Peyer's patch (tissue), 4 donors: ENCODE measurements around the gene PDPN. TPM values are rescaled to one million over a fixed set of nuclear protein-coding genes. Genes with fewer than 3 reads are reported as not detected.
A peak's percentile ranks its signal among the peaks of the same experiment; 100 is the strongest.

Experiments
- DNase-seq, 3 donors: peaks; one replicate each; pipeline ENCODE4 v3.0.0-alpha.2; 2017 to 2019
- H3K27ac ChIP-seq, 4 donors: fragments of 200-600 bp; sonication (generic); one replicate each; pipeline ENCODE4 v1.5.1; 2016 to 2019
- H3K27me3 ChIP-seq, 2 donors: fragments of 200-600 bp; sonication (generic); one replicate each; pipeline ENCODE4 v1.5.1; 2019
- H3K36me3 ChIP-seq, 3 donors: fragments of 200-600 bp; sonication (generic); one replicate each; pipeline ENCODE4 v1.5.1; 2016 to 2019
- H3K4me1 ChIP-seq, 4 donors: fragments of 200-600 bp; sonication (generic); one replicate each; pipeline ENCODE4 v1.5.1; 2016 to 2019
- H3K4me3 ChIP-seq, 4 donors: fragments of 200-600 bp; sonication (generic); 1 replicate in 3 of 4; 2 replicates in 1 of 4; pipeline ENCODE4 v1.5.1; 2016 to 2019; ENCODE audit warnings: mild to moderate bottlenecking in 1 of 4
- H3K9me3 ChIP-seq, 4 donors: fragments of 200-600 bp; sonication (generic); one replicate each; pipeline ENCODE4 v1.5.1; 2016 to 2019; ENCODE audit warnings: mild to moderate bottlenecking in 1 of 4
- CTCF ChIP-seq, 6 experiments: fragments of 450-650 bp in 4 of 6; fragments of 200-600 bp in 2 of 6; sonication (generic) in 1 of 6; IDR thresholded peaks; one replicate each; pipeline ENCODE4 v1.5.1; 2017 to 2019; ENCODE audit warnings: antibody characterized with exemption in 6 of 6, mild to moderate bottlenecking in 3 of 6, moderate library complexity in 1 of 6
- POLR2A ChIP-seq, 2 donors: fragments of 450-650 bp; IDR thresholded peaks; one replicate each; pipeline ENCODE4 v1.5.1; 2017; ENCODE audit warnings: antibody characterized with exemption in 2 of 2, mild to moderate bottlenecking in 2 of 2, moderate library complexity in 2 of 2
- total RNA-seq, 4 donors: library from RNA; depleted of rRNA; stranded (reverse); fragments of >200 nt; gene quantifications; one replicate each; pipeline ENCODE4 v1.1.0, GENCODE V29; 2016

PDPN gene
- total RNA-seq = 10 to 100 TPM in 2 of 4 donors, 1 to 10 TPM in 2; 2.4 to 44.6 (median 9.6) TPM

- Histone ChIP-seq H3K9me3 (no peaks in the 10 kb centered on the region), H3K27ac (peak within 1 kb of the TSS; percentile 55 to 78 (median 62)), H3K27me3 (peaks cover 0 to 14% of the 10 kb centered on the region in 2 donors), H3K36me3 (no peaks in the 10 kb centered on the region), H3K4me1 (no peaks in the 10 kb centered on the region), H3K4me3 (peak within 1 kb of the TSS; percentile 18 to 49 (median 33))
- no peak for TF ChIP-seq POLR2A (IDR thresholded peaks at IDR 0.05)
- no peak for TF ChIP-seq CTCF (IDR thresholded peaks at IDR 0.05)
- DNase-seq = peak in 2 of 3 donors; percentile 51
These were observed at the start of gene PDPN for GRCh38 chr1:13583595-13583965. TSS of gene PDPN (plus strand) at chr1:13583832. CDS start at chr1:13584034, 202 bp downstream.

GRCh38 chr1:13535227-13535626, 48.4 kb upstream of the PDPN start:
- no peak overlapping the region for H3K4me3 ChIP-seq
- no peak for TF ChIP-seq CTCF (IDR thresholded peaks at IDR 0.05)
- no peak for TF ChIP-seq POLR2A (IDR thresholded peaks at IDR 0.05)
- no peaks in the 10 kb centered on the region for H3K4me1 ChIP-seq
- no peak for DNase-seq
- no peaks in the 10 kb centered on the region for H3K9me3 ChIP-seq
- H3K36me3 ChIP-seq = no peaks in the 10 kb centered on the region
- H3K27ac ChIP-seq = no peak overlapping the region
- no peaks in the 10 kb centered on the region for H3K27me3 ChIP-seq

GRCh38 chr1:13536571-13536970, 47.1 kb upstream of the PDPN start:
- TF ChIP-seq POLR2A (IDR thresholded peaks at IDR 0.05) (no peak), CTCF (IDR thresholded peaks at IDR 0.05) (no peak)
- H3K4me1 ChIP-seq = no peaks in the 10 kb centered on the region
- H3K27ac ChIP-seq = no peak overlapping the region
- H3K27me3 ChIP-seq = no peaks in the 10 kb centered on the region
- no peaks in the 10 kb centered on the region for H3K9me3 ChIP-seq
- no peak for DNase-seq
- no peaks in the 10 kb centered on the region for H3K36me3 ChIP-seq
- H3K4me3 ChIP-seq = no peak overlapping the region

GRCh38 chr1:13538832-13539231, 44.8 kb upstream of the PDPN start:
- no peak overlapping the region for H3K4me3 ChIP-seq
- no peak for TF ChIP-seq POLR2A (IDR thresholded peaks at IDR 0.05)
- TF ChIP-seq CTCF (IDR thresholded peaks at IDR 0.05) = no peak
- H3K27me3 ChIP-seq = no peaks in the 10 kb centered on the region
- no peak for DNase-seq
- H3K9me3 ChIP-seq = no peaks in the 10 kb centered on the region
- H3K4me1 ChIP-seq = no peaks in the 10 kb centered on the region
- H3K27ac ChIP-seq = no peak overlapping the region
- H3K36me3 ChIP-seq = no peaks in the 10 kb centered on the region

GRCh38 chr1:13539683-13540082, 43.9 kb upstream of the PDPN start:
- H3K4me3 ChIP-seq = no peak overlapping the region
- TF ChIP-seq POLR2A (IDR thresholded peaks at IDR 0.05) (no peak), CTCF (IDR thresholded peaks at IDR 0.05) (no peak)
- DNase-seq = no peak
- H3K27me3 ChIP-seq = no peaks in the 10 kb centered on the region
- H3K27ac ChIP-seq = no peak overlapping the region
- H3K4me1 ChIP-seq = no peaks in the 10 kb centered on the region
- no peaks in the 10 kb centered on the region for H3K36me3 ChIP-seq
- no peaks in the 10 kb centered on the region for H3K9me3 ChIP-seq

GRCh38 chr1:13540866-13541265, 42.8 kb upstream of the PDPN start:
- TF ChIP-seq CTCF (IDR thresholded peaks at IDR 0.05) (no peak), POLR2A (IDR thresholded peaks at IDR 0.05) (no peak)
- no peak for DNase-seq
- Histone ChIP-seq H3K9me3 (no peaks in the 10 kb centered on the region), H3K4me1 (no peaks in the 10 kb centered on the region), H3K4me3 (no peak overlapping the region), H3K36me3 (no peaks in the 10 kb centered on the region), H3K27ac (peak overlapping the region in 1 of 4 donors; percentile 12), H3K27me3 (no peaks in the 10 kb centered on the region)
